IPS-NIHi7 (cell line): ENCODE measurements around the gene ISLR.

Experiments used
- DNase-seq: peaks from one replicate; pipeline ENCODE4 v3.0.0; 2012; ENCODE audit warnings: mixed read lengths; ENCODE audit errors: extremely low spot score

The ISLR gene

DNA sequence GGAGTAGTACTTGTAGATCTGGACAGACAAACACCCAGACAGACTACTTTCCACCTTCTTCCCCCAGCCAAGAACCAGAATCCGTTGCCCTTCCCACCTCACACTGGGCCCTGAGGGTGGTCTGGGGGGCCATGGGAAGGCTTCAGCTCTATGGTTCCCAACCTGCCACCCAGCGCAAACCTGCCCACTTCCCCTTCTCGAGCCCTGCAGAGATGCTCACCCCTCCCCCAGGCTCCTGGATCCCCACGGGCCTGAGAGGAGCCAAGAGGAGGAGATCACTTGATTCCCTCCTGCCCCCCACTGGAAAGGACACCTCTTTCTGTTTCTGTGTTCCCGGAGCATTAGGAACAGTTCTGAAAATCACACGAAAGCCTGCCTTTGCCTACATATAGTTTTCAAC, 20.4 kb downstream of the ISLR start:
- DNase-seq, result no peak

DNA sequence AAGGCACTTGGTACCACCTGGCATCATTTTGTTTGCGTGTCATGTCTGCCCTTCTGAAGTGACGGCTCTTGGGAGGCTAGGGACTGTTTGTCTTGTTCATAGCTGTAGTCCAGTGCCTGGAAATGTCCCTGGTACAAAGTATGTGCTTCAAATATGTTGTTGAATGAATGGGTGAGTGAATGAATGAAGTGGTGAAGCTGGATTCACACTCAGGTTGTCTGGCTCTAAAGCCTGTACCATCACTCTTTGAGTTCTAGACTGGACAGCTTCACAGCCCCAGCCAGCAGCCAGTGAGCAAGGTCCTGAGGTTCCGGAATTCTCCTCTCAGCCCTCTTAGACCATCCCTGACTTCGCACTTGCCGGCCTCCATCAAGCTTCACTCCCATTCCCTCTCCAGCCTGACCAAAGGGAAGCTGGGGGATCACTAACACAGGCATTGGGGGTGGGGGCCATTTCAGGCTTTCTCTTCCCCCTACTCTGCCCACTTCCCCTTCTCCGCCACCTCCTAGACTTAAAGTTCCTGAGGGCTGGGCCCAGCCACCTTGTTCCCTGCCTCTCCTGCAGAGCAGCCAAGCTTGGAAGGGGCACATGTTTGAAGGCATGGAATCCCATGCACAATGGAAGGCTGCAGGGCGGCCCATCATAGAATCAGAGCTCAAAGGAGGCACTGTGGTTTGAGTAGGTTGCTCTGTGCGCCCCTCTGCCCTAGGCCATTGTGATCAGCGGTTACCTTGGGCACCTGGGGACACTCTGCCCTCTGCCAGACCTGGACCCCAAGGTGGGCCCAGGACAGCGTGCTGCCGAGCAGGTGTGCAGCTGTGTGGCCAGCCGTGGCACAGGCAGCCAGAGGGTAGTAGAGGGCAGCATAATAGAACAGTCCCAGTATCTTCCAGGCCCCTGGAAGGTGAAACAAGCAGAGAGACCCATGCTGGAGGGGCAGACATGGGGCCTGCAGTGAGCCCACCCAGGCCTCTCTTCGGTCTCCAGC, 21.4 kb downstream of the ISLR start:
- no peak for DNase-seq

DNA sequence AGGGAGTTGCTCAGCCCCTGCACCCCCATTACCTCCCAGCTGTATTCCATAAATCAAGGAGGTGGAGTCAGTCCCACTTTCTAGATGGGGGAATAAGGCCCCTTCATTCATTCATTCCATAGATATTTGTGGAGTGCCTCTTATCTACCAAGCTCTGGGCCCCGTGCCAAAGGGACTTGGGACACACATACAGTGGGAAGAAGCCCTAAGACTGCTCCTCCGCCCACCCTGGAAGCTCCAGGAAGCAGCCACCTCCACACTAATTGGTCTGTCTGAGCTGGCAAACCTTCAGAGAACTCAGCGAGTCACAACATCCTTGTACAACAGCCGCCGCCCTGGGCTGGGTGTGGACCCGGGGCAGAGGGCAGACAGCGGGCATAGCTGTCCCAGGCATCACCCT, 22.7 kb downstream of the ISLR start:
- no peak for DNase-seq

DNA sequence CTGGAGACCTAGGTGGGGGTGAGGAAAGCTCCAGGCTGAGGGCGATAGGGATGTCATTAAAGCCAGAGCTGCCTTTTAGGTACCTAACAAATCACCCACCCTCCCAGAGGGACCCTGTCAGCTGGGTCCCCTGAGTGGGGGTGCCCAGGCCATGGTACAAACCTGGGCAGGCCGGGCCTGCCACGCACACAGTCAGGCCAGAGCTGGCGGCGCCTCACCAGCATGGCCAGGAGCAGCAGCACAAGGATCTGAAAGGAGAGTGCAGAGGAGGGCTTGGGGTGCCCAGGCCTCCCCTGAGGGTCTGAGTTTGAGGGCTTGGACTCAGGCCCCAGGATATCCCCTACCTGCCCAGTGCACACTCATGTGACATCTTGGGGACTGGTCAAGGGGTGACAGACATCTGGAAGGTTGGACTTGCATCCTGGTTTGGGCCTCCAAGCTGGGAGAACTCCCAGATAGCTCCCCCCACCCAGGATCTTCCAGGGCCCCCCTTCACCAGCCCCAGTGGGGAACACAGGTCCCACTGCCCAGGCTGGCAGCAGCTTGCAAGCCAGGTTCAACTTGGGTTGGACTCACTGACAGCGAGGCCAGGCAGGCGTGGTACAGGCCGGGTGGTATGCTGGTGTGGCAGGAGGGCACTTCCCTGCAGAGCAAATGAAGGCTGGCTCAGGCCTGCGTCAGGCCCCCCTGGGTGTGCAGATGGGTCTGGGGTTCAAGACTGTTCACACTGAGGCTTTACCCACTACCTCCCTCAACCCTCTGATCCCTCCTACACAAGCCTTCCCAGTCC, 23.9 kb downstream of the ISLR start:
- DNase-seq, result no peak

DNA sequence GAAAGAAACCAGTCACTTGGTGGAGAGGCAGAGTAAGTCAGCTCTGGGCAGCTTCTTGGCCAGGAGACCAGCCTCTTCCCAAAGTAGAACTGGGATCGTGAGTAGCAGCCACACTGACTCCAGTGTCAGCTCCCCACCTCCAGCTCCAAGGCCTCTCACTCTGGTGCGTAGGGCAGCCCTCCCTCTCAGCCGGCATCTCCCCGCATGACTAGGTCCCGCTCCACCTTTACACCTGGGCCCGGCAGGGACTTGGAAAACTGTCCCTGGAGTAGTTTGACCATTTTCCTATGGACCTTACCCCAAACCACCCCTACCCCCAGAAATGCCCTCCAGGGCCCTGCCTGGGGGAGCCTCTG, 25.8 kb downstream of the ISLR start:
- no peak for DNase-seq

DNA sequence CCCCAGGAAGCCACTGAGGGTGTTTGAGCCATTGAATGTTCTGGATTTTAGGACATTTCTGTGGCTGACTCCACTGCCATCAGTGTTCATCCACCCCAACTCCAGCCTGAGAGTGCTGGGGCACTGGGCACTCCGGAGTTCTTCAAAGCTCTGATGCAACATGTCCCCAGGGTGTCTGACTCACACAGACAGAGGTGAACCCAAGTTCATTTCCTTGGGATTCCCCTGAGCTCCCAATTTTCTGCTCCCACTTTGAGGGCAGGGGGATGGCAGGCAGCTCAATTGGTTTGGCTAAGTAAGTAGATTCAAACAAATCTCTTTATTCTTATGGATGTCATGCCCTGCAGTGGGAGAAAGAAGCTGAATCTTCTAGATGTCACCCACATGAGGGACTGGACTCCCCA, 26.9 kb downstream of the ISLR start:
- DNase-seq, result no peak

DNA sequence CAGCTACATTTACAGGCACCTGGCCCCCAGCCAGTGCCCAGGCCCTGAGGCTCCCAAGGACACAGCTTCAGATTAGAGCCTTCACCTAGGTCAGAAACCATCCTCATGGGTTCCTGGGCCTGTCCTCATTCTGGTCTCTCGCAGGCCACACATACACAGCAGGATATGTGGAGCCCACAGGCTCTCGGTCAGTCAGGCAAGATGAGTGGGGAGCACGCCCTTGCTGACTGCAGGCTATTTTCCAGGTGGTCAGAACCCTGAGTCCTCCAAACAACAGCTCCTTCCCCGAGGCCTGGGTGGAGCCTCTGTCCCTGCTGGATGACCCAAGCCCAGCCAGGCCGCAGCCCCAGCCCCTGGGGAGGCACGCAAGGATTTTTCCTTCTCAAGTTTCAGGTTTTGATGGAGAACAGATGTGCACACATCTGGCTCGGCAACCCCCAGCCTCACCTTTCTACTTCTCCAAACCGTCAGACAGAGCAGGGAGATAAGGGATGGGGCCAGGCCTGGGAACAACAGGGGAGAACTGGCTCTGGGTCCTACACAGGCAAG, 27.4 kb downstream of the ISLR start:
- DNase-seq, result no peak

DNA sequence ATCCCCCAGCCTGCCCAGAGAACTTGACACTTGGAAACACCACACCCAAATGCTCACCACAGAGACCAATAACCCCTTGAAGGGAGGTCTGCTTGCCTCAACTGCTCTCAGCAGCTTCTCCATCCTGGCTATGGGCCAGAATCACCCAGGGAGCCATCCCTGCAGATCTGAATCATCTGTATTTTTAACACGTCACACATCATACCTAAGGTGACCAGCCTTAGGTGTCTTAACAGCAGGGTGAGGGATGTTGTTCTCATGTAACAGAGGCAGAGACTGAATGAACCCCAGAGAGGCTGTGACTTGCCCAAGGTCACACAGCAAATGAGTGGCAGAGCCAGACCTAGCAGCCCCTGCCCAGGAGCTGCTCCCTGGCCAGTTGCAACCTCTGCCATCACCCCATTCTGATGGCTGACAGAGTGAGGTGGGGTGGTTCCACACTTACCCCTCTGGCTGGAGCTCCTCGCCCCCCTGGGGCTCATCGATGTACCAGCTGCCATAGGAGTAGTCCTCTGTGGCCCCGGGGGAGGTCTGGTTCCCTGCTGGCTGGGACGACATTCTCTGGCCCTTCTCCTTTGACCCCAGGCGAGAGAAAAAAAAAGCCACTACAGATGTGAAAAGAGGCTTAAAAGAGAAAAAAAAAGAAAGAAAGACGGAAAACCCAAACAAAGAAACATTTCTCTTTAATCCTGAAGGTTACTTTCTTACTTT, 28.4 kb downstream of the ISLR start:
- no peak for DNase-seq

DNA sequence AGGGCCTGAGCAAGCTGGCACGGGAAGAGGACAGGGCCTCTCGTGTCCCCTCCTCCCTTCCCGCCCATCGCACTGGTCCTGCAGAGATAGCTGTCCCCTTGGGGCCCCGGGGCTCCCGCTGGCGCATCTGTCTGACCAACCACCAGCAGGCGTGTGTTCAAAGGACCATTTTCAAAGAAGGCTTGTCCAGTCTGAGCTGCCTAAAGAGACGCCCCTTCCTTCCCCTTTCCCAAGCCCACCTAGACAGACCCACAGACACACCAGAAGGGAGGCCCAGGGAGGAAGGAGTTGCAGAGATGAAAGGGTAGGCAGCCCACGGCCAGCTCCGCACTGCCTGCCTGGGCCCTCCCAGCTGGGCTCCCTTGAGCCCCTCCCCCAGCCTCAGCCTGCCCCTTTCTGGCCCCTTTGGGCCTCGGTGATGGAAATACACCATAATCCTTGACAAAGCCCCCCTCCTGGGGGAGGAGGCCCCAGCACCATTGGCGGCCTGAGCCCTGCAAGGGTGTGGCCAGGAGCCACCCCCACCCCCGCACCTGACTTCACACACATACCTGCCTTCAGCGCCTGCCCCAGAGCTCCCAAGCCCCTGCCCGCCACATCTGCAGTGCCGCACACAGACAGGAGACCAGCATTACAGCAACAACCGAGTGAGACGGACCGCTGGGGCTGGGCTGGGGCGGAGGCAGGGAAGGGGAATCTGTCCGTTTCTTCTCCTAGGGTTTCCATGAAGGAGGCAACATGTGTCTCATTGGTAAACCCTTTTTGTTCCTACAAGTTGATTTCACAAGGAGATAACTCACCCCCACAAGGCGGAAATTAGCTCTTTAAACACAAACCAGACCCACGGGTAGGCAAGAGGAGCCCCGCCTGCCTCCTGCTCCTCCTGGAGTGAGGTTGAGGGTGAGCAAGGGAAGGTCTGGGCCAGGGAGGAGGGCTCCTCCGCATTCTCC, 29.2 kb downstream of the ISLR start, which contains the start of gene STRA6:
Gene STRA6 (minus strand): TSS at position 336 of the 950 bp plus-strand sequence. CDS start 520 bp downstream, outside the sequence.
- peak; percentile 94 for DNase-seq

DNA sequence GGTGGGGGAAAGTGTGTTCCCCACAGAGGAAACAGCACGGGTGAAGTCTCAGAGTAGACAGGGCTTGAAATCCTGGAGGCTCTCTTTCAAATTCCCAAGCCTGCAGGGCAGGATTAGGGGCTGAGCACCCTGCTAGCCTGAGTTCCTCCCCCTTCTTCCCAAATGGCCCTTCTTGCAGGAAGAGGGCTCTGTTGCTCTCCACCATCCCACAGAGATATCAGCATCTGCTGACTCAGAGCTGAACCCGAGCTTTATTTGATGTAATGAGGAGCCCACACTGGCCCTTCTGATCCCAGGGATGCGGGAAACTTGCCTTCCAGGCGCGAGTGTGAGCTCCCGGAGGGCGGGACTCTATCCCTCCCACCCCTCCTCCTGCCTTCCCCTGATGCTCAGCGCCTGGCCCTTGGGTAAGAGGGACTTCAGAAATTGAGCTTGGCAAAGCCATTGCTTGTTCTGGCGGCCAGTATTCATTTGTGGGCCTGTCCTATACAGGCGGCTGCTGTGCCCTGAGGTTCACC, 30.5 kb downstream of the ISLR start:
- peak; percentile 75 for DNase-seq

DNA sequence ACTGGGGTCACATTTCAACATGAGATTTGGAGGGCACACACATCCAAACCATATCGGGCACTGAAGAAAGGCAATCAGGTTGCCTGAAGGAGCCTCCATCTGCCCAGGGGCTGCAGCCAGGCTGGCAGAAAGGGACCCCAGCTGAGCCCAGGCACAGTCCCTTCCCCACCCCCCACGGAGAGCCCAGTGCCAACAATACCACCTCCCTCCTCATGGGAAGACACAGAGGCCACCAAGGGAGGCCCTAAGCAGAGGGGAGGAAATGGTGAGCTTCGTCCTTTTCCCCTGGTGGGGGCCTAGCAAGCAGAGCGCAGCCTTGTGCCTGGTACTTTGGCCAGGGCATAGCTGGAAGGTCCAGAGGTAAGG, 32.1 kb downstream of the ISLR start:
- DNase-seq, result no peak

DNA sequence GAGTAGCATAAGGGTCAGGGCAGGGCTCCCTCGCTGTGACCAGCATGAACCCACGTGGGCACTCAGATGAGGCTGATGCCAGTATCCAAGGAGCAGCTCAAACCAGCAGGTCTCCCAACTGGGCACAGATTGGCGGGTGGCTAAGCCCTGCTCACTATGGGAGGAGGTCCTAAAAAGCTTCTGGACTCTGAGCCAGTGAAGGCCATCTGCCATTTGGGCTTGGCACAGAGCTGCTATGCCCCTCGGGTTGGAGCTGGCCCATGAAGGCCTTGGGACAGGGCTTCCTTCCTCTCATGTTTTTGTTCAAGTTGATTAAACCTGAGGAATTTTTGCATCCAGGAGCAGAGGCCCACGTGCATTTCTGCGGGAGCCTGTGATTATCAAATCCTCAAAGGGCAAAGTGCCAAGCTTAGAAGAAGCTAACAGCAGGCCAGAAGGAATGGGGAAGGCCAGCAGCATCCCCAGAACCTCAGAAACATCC, 33.3 kb downstream of the ISLR start:
- DNase-seq, result no peak

DNA sequence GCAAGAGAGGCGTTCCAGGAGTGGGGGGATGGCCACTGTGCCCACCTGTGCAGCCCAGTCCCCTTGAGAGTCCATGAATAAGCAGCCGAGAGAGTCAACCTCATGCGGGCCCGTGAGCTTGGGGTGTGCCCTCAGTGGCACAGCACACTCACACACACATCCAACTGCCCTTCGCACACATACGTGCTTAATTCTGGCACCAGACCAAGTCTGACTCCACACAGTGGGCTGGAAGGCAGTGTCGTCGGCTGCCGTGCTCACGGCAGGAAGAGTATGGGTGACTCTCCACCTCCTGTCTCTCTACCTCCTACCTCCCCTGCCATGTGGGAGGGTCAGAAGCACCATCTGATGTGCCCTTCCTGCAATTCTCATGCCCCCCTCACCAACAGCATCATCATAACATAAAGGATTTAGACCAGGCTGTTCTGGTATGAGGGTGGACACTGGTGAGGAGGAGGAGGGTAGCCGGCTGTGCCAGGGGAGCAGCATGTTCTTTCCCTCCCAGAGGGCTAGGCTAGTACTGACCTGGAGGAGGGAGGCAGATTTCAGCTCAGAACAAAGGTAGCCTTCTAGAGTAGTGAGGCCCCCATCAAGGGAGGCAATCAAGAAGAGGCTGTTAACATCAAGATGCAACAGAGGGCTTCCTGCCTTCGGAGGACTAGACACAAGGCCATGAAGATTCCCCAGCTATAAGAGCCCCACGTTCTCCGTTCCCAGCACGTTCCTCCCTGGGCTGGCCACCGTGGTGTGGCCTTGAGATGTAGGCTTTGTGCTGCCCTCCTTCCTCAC, 34.3 kb downstream of the ISLR start:
- no peak for DNase-seq

DNA sequence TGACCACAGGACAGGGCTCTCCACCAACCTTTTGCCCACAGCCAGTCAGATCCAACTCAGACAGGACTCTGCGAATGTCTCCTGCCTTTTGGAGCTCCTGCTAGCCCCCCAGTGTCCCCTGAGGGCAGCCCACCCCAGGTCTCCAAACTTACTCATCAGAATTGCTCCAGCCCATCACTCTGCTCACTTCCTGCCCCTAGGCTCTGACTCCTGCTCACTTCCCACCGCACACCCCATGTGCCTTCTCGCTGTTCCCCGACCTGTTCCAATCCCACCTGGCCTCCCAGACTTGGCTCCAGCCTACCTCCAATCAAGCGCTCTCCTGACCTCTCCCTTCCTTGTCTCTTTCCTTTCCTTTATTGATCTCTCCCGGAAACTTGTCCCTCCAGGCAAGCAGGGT, 35.0 kb downstream of the ISLR start:
- no peak for DNase-seq

DNA sequence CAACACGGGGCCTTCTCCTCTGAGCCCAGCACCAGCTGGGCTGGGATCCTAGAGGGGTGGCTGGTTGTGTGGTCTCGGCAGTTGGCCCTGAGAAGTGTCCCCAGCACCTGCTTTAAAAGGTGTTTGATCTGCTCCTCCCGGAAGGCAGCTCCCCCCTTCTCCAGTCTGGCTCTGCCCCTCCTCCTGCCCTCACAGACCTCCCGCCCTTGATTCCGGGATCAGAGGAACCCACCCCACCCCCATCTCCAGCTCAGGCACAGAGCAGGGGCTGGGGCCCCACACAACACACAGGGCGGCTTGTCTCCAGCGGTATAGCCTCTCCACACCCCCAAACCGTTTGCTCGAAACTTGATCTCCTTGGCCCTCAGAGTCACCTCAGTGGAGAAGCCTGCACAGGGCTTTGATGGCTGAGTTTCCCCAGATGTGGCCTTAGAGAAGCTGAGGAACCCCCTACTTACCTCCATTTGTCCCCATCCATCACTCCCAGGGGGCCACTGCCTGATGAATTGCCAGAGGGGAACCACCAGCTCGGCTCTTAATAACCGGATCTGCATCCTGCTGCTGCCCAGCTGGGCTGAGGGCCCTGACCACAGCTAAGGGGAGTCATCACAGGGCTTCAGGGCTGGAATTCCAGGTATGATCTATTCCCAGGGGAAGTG, 35.5 kb downstream of the ISLR start:
- peak; percentile 77 for DNase-seq

DNA sequence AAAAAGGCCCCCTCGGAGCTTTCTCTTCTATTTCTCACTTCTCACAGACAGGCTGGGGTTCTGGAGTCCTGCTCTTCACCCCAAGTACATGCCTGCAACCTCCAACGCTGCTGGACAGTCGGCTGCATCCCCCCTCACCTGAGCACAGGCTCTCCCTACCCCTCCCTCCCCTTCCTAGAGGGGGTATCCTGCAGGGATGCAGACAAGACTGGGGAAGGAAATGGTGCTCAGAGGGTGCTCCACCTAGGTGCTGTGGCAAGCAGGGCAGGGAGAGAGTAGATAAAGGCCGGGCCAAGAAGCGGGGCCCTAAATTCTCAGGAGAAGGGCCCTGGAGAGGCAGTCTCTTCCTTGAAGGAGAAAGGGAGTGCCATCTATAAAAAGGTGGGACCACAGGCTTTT, 36.0 kb downstream of the ISLR start:
- DNase-seq, result no peak

DNA sequence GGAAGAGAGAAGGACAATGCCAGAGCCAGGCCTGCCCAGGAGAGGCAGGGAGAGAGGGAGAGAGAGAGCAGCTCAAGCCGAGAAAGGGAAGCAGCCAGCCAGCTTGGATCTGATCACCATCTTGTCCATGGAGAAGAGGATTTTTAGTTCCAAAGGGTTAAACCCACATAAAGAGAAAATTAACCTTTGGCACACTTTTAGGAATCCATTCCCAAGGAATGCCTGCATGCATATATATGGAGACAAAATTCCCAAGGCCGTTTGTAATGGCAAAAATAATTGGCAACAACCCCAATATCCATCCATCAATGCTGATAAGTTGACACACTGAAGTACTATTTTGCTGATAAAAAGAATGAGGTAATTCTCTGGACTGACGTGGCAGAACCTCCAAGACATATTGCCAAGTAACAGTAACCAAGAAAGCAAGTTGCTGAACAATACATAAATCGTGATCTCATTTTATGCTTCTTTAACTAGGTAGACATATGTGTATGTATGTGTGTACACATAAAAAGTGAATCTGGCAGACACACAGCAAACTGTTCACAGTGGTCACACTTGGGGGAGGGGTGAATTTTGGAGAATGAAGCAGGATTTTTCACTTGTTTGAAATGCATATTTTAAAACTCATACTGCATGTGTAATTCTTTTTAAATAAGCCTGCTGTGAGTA, 36.6 kb downstream of the ISLR start:
- DNase-seq, result no peak

DNA sequence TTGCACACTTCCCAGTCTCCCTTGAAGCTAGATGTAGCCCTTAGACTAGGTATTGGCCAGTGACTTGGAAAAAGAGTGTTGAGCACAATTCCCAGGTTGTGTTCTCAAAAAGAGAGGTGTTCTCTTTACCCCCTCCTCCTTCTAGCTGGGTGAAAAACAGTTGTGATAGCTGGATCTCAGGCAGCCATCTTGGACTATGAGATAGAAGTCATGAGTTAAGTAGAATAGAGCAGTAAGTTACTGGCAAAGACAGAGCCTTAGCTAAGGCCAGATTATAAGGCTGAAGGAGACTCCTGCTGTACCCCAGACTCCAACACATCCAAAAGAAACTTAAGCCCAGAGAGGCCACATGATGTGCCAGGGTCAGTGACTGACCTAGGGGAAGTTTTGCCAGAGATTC, 37.2 kb downstream of the ISLR start:
- no peak for DNase-seq
